Tibial nerve (tissue), 4 donors: Measurements from ENCODE around the gene KIAA0319L.

Source experiments
- CTCF ChIP-seq, 5 experiments: fragments of 200-600 bp in 3 of 5; fragments of 450-650 bp in 2 of 5; sonication (generic) in 3 of 5; IDR thresholded peaks; one replicate each; pipeline ENCODE4 v1.5.1; 2016 to 2019; ENCODE audit warnings: antibody characterized with exemption in 5 of 5, mild to moderate bottlenecking in 3 of 5, moderate library complexity in 2 of 5
- EP300 ChIP-seq, 2 donors: sonication (generic); formaldehyde crosslinking; IDR thresholded peaks; one replicate each; pipeline ENCODE4 v1.6.1; 2017; ENCODE audit warnings: antibody characterized with exemption in 2 of 2, mild to moderate bottlenecking in 1 of 2
- POLR2A ChIP-seq, 2 donors: fragments of 450-650 bp; IDR thresholded peaks; one replicate each; pipeline ENCODE4 v1.6.1; 2017; ENCODE audit warnings: antibody characterized with exemption in 2 of 2, mild to moderate bottlenecking in 2 of 2, moderate library complexity in 2 of 2

DNA sequence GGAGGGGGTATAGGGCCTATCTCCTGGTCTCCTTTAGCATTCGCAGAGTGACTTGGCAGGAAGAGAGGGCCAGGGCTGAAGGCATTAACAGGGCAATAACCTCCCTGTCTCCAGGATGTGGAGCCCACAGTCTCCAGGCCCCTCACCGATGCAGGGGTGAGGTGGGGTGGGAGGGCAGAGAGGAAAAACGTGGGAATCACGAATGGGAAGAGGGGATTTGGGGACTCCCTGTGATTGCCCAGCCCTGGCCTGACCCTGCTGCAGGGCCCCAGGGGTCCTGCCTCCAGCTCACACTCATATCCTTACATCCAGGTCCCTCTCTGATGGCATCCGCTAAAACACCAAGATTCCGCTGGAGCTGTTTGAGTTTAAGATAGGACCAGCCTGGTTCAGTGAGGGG is 30.5 kb upstream of the KIAA0319L start:
- TF ChIP-seq CTCF (IDR thresholded peaks at IDR 0.05), result no peak
- no peak for TF ChIP-seq POLR2A (IDR thresholded peaks at IDR 0.05)
- no peak for TF ChIP-seq EP300 (IDR thresholded peaks at IDR 0.05)
